GM23338 (cell line): ENCODE data around the gene LDLRAD3. TPM values are rescaled to one million over a fixed set of nuclear protein-coding genes. Genes with fewer than 3 reads are reported as not detected.

Experiments used
- CREB1 ChIP-seq: fragments of 250-450 bp; sonication (Bioruptor Pico); IDR thresholded peaks from 2 replicates; pipeline ENCODE4 v1.5.0; 2020; ENCODE audit warnings: low read depth, mild to moderate bottlenecking, moderate library complexity
- EZH2 ChIP-seq: fragments of 200-600 bp; sonication (generic); IDR thresholded peaks from one replicate; pipeline ENCODE4 v1.8.0; 2017; ENCODE audit warnings: antibody characterized with exemption, mild to moderate bottlenecking, low read depth; ENCODE audit not compliant: unreplicated experiment
- EZH2phosphoT487 ChIP-seq: fragments of 200-600 bp; sonication (generic); IDR thresholded peaks from one replicate; pipeline ENCODE4 v1.8.1; 2018; ENCODE audit warnings: antibody characterized with exemption; ENCODE audit not compliant: unreplicated experiment
- JUNB ChIP-seq: IDR thresholded peaks from one replicate; pipeline ENCODE4 v1.6.1; 2016; ENCODE audit warnings: antibody characterized with exemption; ENCODE audit not compliant: unreplicated experiment
- NANOG ChIP-seq: IDR thresholded peaks from 2 replicates; pipeline ENCODE4 v1.6.1; 2016; ENCODE audit warnings: antibody characterized with exemption, borderline replicate concordance
- POLR2AphosphoS5 ChIP-seq: IDR thresholded peaks from 2 replicates; pipeline ENCODE4 v1.6.1; 2016; ENCODE audit warnings: antibody characterized with exemption, low read depth
- ZNF114 ChIP-seq: fragments of 250-450 bp; sonication (Bioruptor Pico); IDR thresholded peaks from 2 replicates; pipeline ENCODE4 v1.5.0; 2020; ENCODE audit warnings: mild to moderate bottlenecking, moderate library complexity
- ZNF331 ChIP-seq: fragments of 250-450 bp; sonication (Bioruptor Pico); IDR thresholded peaks from 2 replicates; pipeline ENCODE4 v1.5.0; 2020; ENCODE audit warnings: low read depth, mild to moderate bottlenecking, moderate library complexity
- polyA plus RNA-seq: library from polyadenylated mRNA; unstranded; fragments of >200 nt; fragmentation: Nextera tagmentation; extraction: Ambion mirVana; gene quantifications from 2 replicates; pipeline ENCODE4 v1.2.1, GENCODE V29; 2016
- total RNA-seq: library from RNA; depleted of rRNA; stranded (reverse); fragments of >200 nt; shearing (Covaris generic); gene quantifications from 2 replicates; pipeline ENCODE4 v1.2.3, GENCODE V29; 2014
- TF ChIP-seq, protein P1 (sequence below): fragments of 250-450 bp; sonication (Bioruptor Pico); IDR thresholded peaks from 2 replicates; pipeline ENCODE4 v1.5.0; 2020; ENCODE audit warnings: mild to moderate bottlenecking, moderate library complexity
- TF ChIP-seq, protein P2 (sequence below): IDR thresholded peaks from one replicate; pipeline ENCODE4 v1.6.1; 2018; ENCODE audit warnings: antibody characterized with exemption; ENCODE audit not compliant: unreplicated experiment

The LDLRAD3 gene
- total and polyA plus RNA-seq, 2 experiments from 2014 or later: 8.5 to 19.4 TPM

DNA sequence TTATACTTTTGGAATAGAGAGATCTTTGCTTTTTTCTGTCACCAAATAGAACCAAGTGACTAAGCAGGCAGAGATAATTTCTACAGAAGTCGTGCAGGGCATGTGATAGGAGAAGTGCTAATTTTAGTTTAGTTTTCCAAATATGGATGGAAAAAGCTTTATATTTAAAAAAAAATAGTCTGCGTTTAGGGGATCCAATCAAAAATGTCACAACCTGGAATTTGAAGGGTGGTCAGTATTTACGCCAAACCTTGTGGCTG is 165.7 kb downstream of the LDLRAD3 start (continued):
- TF ChIP-seq, protein P1, sequence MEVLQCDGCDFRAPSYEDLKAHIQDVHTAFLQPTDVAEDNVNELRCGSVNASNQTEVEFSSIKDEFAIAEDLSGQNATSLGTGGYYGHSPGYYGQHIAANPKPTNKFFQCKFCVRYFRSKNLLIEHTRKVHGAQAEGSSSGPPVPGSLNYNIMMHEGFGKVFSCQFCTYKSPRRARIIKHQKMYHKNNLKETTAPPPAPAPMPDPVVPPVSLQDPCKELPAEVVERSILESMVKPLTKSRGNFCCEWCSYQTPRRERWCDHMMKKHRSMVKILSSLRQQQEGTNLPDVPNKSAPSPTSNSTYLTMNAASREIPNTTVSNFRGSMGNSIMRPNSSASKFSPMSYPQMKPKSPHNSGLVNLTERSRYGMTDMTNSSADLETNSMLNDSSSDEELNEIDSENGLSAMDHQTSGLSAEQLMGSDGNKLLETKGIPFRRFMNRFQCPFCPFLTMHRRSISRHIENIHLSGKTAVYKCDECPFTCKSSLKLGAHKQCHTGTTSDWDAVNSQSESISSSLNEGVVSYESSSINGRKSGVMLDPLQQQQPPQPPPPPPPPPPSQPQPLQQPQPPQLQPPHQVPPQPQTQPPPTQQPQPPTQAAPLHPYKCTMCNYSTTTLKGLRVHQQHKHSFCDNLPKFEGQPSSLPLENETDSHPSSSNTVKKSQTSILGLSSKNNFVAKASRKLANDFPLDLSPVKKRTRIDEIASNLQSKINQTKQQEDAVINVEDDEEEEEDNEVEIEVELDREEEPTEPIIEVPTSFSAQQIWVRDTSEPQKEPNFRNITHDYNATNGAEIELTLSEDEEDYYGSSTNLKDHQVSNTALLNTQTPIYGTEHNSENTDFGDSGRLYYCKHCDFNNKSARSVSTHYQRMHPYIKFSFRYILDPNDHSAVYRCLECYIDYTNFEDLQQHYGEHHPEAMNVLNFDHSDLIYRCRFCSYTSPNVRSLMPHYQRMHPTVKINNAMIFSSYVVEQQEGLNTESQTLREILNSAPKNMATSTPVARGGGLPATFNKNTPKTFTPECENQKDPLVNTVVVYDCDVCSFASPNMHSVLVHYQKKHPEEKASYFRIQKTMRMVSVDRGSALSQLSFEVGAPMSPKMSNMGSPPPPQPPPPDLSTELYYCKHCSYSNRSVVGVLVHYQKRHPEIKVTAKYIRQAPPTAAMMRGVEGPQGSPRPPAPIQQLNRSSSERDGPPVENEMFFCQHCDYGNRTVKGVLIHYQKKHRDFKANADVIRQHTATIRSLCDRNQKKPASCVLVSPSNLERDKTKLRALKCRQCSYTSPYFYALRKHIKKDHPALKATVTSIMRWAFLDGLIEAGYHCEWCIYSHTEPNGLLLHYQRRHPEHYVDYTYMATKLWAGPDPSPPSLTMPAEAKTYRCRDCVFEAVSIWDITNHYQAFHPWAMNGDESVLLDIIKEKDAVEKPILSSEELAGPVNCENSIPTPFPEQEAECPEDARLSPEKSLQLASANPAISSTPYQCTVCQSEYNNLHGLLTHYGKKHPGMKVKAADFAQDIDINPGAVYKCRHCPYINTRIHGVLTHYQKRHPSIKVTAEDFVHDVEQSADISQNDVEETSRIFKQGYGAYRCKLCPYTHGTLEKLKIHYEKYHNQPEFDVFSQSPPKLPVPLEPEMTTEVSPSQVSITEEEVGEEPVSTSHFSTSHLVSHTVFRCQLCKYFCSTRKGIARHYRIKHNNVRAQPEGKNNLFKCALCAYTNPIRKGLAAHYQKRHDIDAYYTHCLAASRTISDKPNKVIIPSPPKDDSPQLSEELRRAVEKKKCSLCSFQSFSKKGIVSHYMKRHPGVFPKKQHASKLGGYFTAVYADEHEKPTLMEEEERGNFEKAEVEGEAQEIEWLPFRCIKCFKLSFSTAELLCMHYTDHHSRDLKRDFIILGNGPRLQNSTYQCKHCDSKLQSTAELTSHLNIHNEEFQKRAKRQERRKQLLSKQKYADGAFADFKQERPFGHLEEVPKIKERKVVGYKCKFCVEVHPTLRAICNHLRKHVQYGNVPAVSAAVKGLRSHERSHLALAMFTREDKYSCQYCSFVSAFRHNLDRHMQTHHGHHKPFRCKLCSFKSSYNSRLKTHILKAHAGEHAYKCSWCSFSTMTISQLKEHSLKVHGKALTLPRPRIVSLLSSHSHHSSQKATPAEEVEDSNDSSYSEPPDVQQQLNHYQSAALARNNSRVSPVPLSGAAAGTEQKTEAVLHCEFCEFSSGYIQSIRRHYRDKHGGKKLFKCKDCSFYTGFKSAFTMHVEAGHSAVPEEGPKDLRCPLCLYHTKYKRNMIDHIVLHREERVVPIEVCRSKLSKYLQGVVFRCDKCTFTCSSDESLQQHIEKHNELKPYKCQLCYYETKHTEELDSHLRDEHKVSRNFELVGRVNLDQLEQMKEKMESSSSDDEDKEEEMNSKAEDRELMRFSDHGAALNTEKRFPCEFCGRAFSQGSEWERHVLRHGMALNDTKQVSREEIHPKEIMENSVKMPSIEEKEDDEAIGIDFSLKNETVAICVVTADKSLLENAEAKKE: no peak
- TF ChIP-seq ZNF331: no peak
- TF ChIP-seq EZH2: no peak
- TF ChIP-seq CREB1: no peak
- TF ChIP-seq EZH2phosphoT487: no peak
- no peak for TF ChIP-seq NANOG
- TF ChIP-seq JUNB: no peak
- no peak for TF ChIP-seq ZNF114
- TF ChIP-seq POLR2AphosphoS5: no peak
- TF ChIP-seq, protein P2, sequence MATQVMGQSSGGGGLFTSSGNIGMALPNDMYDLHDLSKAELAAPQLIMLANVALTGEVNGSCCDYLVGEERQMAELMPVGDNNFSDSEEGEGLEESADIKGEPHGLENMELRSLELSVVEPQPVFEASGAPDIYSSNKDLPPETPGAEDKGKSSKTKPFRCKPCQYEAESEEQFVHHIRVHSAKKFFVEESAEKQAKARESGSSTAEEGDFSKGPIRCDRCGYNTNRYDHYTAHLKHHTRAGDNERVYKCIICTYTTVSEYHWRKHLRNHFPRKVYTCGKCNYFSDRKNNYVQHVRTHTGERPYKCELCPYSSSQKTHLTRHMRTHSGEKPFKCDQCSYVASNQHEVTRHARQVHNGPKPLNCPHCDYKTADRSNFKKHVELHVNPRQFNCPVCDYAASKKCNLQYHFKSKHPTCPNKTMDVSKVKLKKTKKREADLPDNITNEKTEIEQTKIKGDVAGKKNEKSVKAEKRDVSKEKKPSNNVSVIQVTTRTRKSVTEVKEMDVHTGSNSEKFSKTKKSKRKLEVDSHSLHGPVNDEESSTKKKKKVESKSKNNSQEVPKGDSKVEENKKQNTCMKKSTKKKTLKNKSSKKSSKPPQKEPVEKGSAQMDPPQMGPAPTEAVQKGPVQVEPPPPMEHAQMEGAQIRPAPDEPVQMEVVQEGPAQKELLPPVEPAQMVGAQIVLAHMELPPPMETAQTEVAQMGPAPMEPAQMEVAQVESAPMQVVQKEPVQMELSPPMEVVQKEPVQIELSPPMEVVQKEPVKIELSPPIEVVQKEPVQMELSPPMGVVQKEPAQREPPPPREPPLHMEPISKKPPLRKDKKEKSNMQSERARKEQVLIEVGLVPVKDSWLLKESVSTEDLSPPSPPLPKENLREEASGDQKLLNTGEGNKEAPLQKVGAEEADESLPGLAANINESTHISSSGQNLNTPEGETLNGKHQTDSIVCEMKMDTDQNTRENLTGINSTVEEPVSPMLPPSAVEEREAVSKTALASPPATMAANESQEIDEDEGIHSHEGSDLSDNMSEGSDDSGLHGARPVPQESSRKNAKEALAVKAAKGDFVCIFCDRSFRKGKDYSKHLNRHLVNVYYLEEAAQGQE: no peak
